Measurements from ENCODE around the gene ZFYVE27.

Gene ZFYVE27

DNA sequence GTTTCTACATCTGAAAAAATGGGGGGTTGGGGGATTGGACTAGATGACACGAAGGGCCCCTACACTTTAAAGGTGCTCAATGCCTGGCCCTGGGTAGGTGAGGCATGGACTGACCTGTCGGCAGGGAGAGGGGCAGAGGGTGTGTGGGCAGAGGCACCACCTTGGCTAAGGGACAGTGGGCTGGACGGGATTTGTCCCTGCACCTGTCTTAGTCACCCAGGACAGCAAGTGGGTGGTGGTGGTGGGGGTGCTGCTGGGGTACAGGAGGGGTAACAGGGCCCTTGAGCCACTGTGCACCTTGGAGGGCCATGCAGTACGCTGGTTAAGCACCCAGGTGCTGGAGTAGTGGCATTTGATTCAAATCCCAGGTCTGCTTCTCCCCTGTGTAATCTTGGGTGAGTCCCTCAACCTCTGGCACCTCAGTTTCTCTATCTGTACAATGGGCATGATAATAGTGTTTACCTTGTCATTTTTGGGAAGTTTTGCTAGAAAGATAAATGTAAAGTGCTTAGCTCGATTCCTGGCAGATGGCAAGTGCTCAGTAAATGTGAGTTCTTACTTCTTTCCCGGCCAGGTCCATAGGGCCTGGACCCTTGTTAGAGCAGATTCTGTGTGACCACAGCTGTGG, 53.0 kb downstream of the ZFYVE27 start:
- DNase-seq (ENCODE audit: low read depth in 2 of 2), result no peak

DNA sequence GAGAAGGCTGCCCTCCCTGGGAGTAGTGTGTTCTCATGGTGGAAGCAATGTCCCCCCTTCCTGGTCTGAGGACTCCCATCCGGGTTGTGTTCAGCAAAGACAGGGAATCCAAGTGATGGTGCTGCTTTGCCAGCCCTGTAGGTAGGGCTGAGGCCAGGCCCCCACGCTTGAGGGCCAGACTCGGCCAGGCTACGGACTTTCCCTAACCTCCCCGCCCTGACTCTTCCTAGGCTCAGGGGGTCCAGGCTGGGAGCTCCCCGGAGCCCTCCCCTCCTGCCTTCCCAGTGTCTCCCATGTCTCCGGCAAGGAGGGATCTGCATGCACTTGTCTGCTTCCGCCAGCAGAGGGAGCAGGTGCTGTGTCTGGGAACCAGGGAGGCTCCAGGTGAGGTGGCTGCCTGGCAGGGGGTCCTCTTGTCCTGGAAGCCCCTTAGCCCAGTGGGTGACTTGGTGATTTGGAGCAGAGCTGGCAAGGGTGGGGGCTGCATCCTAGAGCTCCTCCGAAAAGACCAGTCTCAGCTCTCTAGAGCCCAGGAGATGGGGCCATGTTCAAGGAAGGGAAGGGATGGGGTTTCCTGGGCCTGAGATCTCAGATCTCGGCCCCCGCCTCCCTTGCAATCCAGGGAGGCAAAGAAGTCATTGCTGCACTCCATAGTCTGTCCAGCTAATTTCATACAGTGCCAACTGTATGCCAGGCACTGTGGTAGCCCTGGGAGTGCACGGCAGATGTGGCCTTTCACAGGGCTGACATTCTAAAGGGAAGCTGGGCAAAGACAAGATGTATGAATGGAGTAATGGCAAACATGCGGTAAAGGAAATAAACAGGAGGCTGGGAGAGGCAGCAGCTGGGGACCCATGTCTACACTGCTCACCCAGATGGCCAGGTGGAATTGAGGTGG, 55.1 kb downstream of the ZFYVE27 start:
- DNase-seq (ENCODE audit: low read depth in 2 of 2), result peak; percentile 42 to 70

DNA sequence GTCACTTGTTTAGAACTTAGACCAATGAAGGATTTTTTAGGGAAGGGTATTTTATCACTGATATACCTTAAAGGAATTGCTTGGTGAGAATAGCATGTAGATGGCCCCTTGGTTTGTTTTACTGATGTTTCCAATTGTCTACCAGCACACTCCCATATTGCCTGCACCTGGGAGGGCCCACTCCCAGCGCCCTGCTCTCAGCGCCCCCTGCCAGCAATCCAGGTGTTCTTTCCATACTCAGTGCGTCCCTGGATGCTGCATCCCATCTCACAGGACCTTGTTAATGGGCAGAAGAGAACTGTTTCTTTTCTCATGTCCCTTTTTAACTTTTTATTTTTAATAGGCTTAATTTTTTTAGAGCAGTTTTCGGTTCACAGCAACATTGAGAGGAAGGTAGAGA, 59.0 kb downstream of the ZFYVE27 start:
- DNase-seq (ENCODE audit: low read depth in 2 of 2), result no peak

DNA sequence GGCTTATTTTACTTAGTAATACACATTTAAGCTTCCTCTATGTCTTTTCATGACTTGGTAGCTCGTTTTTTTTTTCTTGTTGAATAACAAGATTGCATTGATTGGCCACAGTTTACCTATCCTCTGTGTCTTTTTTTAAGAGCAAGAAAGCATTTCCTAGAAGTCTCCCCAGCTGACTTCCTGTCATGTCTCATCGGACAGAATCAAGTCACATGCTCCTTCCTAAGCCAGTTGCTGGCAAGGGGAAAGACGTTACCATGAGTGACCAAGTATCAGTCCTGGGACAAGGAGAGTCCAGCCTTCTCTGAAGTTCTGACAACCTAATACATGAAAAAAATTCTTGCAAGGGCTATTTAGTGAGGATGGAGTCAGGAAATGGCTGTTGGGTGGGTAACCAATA, 59.7 kb downstream of the ZFYVE27 start:
- no peak for DNase-seq (ENCODE audit: low read depth in 2 of 2)

DNA sequence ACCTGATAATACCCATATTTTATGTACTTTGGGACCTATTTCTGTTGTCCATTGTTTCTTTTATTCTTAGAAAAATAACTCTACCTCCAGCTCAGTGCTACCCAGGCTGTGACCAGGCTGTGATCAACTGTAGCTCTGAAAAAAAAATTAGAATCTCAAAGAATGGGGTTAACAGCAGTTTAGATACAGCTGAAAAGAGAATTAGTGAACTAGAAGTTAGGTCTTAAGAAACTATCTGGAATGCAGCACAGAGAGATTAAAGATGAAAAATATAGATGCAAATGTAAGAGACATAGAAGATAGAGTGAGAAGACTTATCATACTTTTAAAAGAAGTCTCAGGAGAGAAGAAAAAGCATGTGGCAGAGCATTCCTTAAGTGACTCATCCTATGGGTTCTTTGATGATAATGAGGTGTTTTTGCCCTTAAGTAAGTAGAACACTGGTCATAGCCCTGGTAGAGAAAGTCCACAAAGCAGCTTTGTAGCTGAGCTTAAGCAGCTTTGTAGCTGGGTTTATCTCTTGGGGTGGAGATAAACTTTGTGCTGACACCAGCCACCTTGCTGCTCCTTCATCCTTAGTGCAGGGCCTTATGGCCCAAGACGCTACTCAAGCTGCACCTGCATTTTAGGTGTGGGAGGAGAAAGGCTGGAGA, 62.2 kb downstream of the ZFYVE27 start:
- no peak for DNase-seq (ENCODE audit: low read depth in 2 of 2)

DNA sequence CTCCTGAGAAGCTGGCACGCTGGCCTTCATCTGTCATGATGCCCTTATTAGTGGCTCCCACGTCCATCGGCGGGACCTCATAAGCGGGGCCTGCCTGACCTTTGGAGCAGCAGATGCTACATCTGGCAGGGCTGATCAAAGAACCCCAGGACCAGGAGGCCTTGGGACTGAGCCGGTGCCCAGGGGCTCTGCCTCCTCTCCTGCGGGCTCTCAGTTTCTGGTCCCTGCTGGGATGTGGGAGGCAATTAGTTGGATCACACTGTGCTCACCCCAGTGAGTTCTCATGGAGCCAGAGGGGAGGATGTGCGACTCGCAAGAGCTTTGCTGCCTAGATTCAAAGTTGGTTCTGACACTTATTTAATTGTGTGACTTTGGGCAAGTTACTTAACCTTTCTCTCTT, 63.5 kb downstream of the ZFYVE27 start:
- no peak for DNase-seq (ENCODE audit: low read depth in 2 of 2)

DNA sequence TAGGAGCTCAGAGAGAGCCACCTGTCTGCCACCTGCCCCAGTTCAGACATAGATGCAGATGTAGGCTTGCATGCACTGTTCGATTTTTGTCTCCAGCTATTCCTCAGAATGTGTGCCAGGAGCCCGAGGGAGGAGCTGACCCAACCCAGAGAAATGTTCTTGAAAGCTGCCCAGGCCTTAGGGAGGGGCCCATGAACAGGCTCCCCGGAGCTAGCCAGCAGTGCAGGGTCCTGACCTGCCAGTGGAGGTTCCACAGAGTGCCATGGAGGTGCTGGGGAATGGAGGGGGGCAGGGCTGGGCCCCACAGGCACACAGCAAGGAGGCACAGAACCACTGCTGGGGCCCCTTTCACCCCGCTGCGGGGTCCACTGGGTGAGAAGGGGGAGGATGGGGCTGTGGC, 64.5 kb downstream of the ZFYVE27 start:
- DNase-seq (ENCODE audit: low read depth in 2 of 2), result no peak

DNA sequence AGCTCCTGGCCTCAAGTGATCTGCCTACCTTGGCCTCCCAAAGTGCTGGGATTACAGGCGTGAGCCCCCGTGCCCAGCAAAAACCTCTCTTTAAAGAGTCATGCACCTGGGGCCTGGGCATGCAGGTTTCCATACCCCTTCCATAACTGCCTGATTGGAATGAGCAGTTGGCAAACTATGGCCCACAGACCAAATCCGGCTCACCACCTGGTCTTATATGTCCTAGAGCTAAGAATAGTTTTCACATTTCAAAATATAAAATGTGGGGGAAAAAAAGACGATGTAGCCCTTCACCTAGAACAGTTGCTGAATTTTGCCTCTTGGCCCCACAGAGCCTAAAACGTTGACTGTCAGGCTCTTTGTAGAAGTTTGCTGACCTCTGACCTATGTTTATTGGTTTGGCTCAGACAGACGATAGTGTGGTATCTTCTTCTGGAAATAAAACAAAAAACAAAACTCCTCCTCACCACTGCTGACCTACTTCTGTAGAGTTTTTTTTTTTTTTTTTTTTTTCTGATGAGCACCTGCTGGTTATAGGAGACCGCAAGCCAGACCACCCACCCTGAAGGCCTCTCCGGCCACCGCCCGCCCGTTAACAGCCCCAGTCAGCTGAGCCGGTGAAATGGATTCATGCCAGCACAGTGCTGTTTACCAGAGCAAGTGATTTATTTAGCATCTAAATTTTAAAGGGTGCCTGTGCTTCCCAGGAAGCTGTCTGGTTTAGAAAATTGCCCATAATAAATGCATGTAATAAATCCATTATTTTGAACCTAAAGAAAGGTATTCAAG, 68.4 kb downstream of the ZFYVE27 start:
- no peak for DNase-seq (ENCODE audit: low read depth in 2 of 2)

DNA sequence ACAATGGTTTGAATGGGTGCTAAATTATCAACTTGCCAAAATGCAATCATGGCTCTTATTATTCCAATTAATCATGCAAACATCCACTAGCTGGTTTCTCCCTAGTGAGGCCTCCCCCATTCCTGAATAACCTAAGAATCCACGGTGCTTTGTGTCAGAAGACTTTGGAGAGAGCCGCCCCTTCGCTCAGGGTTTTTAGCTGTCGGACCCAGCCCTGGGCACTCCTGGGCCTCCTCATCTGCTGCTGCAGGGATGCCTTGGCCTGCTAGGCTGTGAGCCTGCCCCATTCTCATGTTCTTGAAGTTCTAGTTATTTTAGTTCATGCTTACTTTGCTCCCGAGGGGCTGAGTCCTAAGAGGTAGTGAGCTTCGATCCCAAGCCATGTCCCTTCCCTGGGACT, 69.0 kb downstream of the ZFYVE27 start:
- no peak for DNase-seq (ENCODE audit: low read depth in 2 of 2)

DNA sequence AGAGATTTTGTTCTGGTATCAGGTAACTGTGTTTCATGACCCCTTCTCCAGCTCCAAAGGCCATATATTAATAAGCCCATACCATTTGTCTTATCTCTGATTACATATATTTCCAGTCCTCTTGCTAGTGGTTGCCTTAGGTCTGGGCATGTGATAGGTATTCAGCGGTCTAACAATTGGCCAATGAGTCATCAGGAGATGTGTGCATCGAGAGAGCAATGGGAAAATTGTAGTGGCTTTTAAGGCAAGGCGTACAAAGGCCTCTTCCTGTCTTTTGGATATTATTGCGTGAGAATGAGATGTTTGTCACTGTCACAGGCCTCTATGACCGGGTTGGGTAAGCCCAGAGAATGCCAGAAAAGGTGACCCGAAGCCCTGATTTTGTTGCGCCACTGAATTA, 73.5 kb downstream of the ZFYVE27 start:
- no peak for DNase-seq (ENCODE audit: low read depth in 2 of 2)
